Measurements from ENCODE around the gene MYCN. TPM values are rescaled to one million over a fixed set of nuclear protein-coding genes. Genes with fewer than 3 reads are reported as not detected.
"Not testable (repeated sequence)": the region's sequence is repeated elsewhere in the genome, so short reads cannot be mapped to it uniquely, and the experiment has no call there.

The MYCN gene
- total and polyA plus RNA-seq, 5 donors: 0.23 to 0.42 (median 0.29) TPM

DNA sequence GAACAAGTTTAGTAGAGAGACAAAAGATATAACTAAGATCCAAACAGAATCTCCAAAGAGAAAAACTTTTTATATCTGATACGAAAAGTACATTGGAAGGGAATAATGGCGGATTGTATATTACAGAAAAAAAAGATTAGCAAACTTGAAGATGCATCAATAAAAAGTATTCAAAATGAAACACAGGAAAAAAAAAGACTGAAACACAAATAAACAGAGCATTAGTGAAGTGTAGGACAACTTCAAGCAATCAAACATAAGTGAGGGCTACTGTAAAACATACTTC is 41.1 kb upstream of the MYCN start:
- no peaks in the 10 kb centered on the region for H3K27me3 ChIP-seq (ENCODE audit: control insufficient read depth, insufficient read depth)
- H3K4me1 ChIP-seq (ENCODE audit: control insufficient read depth, insufficient read depth, low read length): no peaks in the 10 kb centered on the region
- DNase-seq (no peak), ATAC-seq (no peak)
- H3K9me3 ChIP-seq (ENCODE audit: control insufficient read depth, low read length): peaks cover 1% of the 10 kb centered on the region
- intact Hi-C loops (cut with DNase I): no loop called here
- no peak overlapping the region for H3K27ac ChIP-seq (ENCODE audit: low read length)
- WGBS: 95% methylated on average over 2 of the region's 2 CpGs
- H3K4me3 ChIP-seq (ENCODE audit: low read length): no peak overlapping the region

DNA sequence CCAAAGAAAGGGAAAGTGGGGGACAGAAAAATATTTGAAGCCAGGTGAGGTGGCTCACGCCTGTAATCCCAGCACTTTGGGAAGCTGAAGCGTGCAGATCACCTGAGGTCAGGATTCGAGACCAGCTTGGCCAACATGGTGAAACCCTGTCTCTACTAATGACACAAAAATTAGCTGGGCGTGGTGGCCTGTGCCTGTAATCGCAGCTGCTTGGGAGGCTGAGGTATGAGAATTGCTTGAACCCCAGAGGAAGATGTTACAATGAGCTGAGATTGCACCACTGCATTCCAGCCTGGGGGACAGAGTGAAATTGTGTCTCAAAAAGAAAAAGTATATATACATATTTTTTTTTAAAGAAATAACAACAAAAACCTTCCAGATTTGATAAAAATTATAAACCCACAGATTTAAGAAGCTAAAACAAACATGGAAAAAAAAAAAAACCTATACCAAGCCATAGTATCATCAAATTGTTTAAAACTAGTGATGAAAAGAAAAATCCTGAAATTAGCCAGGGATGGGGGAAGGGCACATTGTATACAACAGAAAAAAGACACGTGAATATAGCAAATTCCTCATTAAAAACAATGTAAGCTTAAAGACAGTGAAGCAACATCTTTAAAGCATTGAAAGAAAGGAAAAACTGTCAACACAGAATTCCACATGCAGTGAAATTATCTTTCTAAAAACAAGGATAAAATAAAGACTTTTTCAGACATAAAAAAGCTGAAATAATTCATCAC is 40.4 kb upstream of the MYCN start:
- no peak overlapping the region for H3K4me3 ChIP-seq (ENCODE audit: low read length)
- no peak overlapping the region for H3K27ac ChIP-seq (ENCODE audit: low read length)
- DNase-seq: no peak
- 91% methylated on average over 6 of the region's 6 CpGs for WGBS
- H3K4me1 ChIP-seq (ENCODE audit: control insufficient read depth, insufficient read depth, low read length): no peaks in the 10 kb centered on the region
- H3K27me3 ChIP-seq (ENCODE audit: control insufficient read depth, insufficient read depth): no peaks in the 10 kb centered on the region
- ATAC-seq: no peak
- intact Hi-C loops (cut with DNase I): no loop called here
- H3K9me3 ChIP-seq (ENCODE audit: control insufficient read depth, low read length): peaks cover 1% of the 10 kb centered on the region

- no peak overlapping the region for H3K4me3 ChIP-seq (ENCODE audit: low read length)
- DNase-seq: no peak
- WGBS: 93% methylated on average over 5 of the region's 5 CpGs
- H3K4me1 ChIP-seq (ENCODE audit: control insufficient read depth, insufficient read depth, low read length): no peaks in the 10 kb centered on the region
- no peak overlapping the region for H3K27ac ChIP-seq (ENCODE audit: low read length)
- no peaks in the 10 kb centered on the region for H3K27me3 ChIP-seq (ENCODE audit: control insufficient read depth, insufficient read depth)
- intact Hi-C loops (cut with DNase I): no loop called here
- peaks cover 1% of the 10 kb centered on the region for H3K9me3 ChIP-seq (ENCODE audit: control insufficient read depth, low read length)
- ATAC-seq: no peak
Measured at GRCh38 chr2:15901095-15901807, 39.1 kb upstream of the MYCN start.

DNA sequence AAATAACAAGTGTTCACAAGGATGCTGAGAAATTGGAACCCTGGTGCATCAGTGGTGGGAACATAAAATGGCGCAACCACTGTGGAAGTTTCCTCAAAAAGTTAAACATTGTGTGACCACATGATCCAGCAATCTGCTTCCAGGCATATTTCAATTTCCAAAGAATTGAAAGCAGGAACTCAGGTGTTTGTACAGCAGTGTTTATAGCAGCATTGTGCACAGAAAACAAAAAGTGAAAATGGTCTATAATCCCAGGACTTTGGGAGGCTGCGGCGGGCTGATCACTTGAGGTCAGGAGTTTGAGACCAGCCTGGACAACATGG is 38.6 kb upstream of the MYCN start:
- 66% methylated on average over 3 of the region's 3 CpGs for WGBS
- no peak overlapping the region for H3K27ac ChIP-seq (ENCODE audit: low read length)
- ATAC-seq: no peak
- no peaks in the 10 kb centered on the region for H3K4me1 ChIP-seq (ENCODE audit: control insufficient read depth, insufficient read depth, low read length)
- no peaks in the 10 kb centered on the region for H3K27me3 ChIP-seq (ENCODE audit: control insufficient read depth, insufficient read depth)
- intact Hi-C loops (cut with DNase I): no loop called here
- DNase-seq: no peak
- no peak overlapping the region for H3K4me3 ChIP-seq (ENCODE audit: low read length)
- H3K9me3 ChIP-seq (ENCODE audit: control insufficient read depth, low read length): peaks cover 1% of the 10 kb centered on the region

GRCh38 chr2:15903910-15904309 is 36.4 kb upstream of the MYCN start:
- WGBS: 96% methylated on average over 3 of the region's 3 CpGs
- H3K27ac ChIP-seq (ENCODE audit: low read length); H3K9me3 ChIP-seq (ENCODE audit: control insufficient read depth, low read length); H3K27me3 ChIP-seq (ENCODE audit: control insufficient read depth, insufficient read depth); intact Hi-C loops (cut with DNase I); ATAC-seq; H3K4me3 ChIP-seq (ENCODE audit: low read length); H3K4me1 ChIP-seq (ENCODE audit: control insufficient read depth, insufficient read depth, low read length); DNase-seq: not testable (repeated sequence)

GRCh38 chr2:15905267-15905645 is 35.1 kb upstream of the MYCN start:
- peaks cover 1% of the 10 kb centered on the region for H3K9me3 ChIP-seq (ENCODE audit: control insufficient read depth, low read length)
- intact Hi-C loops (cut with DNase I): no loop called here
- no peak overlapping the region for H3K27ac ChIP-seq (ENCODE audit: low read length)
- no peak overlapping the region for H3K4me3 ChIP-seq (ENCODE audit: low read length)
- no peak for DNase-seq
- no peak for ATAC-seq
- no peaks in the 10 kb centered on the region for H3K4me1 ChIP-seq (ENCODE audit: control insufficient read depth, insufficient read depth, low read length)
- H3K27me3 ChIP-seq (ENCODE audit: control insufficient read depth, insufficient read depth): no peaks in the 10 kb centered on the region

GRCh38 chr2:15905986-15906491 is 34.3 kb upstream of the MYCN start:
- 71% methylated on average over 6 of the region's 6 CpGs for WGBS
- H3K4me1 ChIP-seq (ENCODE audit: control insufficient read depth, insufficient read depth, low read length): no peaks in the 10 kb centered on the region

GRCh38 chr2:15906778-15907177 is 33.6 kb upstream of the MYCN start:
- no peaks in the 10 kb centered on the region for H3K4me1 ChIP-seq (ENCODE audit: control insufficient read depth, insufficient read depth, low read length)
- no peak for ATAC-seq
- no peak for DNase-seq
- no peak overlapping the region for H3K4me3 ChIP-seq (ENCODE audit: low read length)
- WGBS: 97% methylated on average over 5 of the region's 5 CpGs
- H3K9me3 ChIP-seq (ENCODE audit: control insufficient read depth, low read length): no peaks in the 10 kb centered on the region
- H3K27ac ChIP-seq (ENCODE audit: low read length): no peak overlapping the region
- no peaks in the 10 kb centered on the region for H3K27me3 ChIP-seq (ENCODE audit: control insufficient read depth, insufficient read depth)
- intact Hi-C loops (cut with DNase I): no loop called here

More at GRCh38 chr2:15905986-15906491, 34.3 kb upstream of the MYCN start:
- Histone ChIP-seq H3K27me3 (ENCODE audit: control insufficient read depth, insufficient read depth) (no peaks in the 10 kb centered on the region), H3K27ac (ENCODE audit: low read length) (no peak overlapping the region), H3K9me3 (ENCODE audit: control insufficient read depth, low read length) (peaks cover under 1% of the 10 kb centered on the region), H3K4me3 (ENCODE audit: low read length) (no peak overlapping the region)
- ATAC-seq: no peak
- DNase-seq: no peak
- intact Hi-C loops (cut with DNase I): no loop called here

DNA sequence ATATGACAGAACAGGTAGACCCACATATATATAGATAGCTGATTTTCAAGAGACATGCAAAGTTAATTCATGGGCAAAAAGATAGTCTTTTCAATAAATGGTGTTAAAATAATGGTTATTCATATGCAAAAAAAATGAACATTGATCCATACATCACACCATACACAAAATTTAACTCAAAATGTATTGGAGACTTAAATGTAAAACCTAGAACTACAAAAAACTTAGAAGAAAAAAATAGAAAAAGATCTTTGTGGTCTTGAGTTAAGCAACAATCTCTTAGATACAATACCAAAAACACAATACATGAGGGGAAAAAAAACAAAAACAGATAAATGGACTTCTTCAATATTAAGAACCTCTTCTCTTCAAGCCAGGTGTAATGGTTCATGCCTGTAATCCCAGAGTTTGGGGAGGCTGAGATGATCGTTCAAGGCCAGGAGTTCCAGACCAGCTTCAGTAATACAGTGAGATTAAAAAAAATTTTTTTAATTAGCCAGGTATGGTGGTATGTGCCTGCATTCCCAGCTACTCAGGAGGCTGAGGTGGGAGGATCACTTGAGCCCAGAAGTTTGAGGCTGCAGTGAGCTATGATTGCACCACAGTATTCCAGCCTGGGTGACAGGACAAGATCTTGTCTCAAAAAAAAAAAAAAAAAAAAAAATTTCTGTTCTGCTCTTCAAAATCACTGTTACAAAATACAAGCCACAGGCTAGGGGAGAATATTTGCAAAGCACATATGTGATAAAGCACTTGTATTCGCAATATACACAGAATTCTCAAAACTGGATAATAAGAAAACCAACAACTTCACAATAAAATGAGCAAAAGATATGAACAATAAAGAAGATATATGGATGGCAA is 32.7 kb upstream of the MYCN start:
- Histone ChIP-seq H3K9me3 (ENCODE audit: control insufficient read depth, low read length) (no peaks in the 10 kb centered on the region), H3K27ac (ENCODE audit: low read length) (no peak overlapping the region), H3K4me3 (ENCODE audit: low read length) (no peak overlapping the region), H3K4me1 (ENCODE audit: control insufficient read depth, insufficient read depth, low read length) (peaks cover 4% of the 10 kb centered on the region), H3K27me3 (ENCODE audit: control insufficient read depth, insufficient read depth) (no peaks in the 10 kb centered on the region)
- no peak for ATAC-seq
- 92% methylated on average over 2 of the region's 2 CpGs for WGBS
- intact Hi-C loops (cut with DNase I): no loop called here
- no peak for DNase-seq

GRCh38 chr2:15908371-15908770 is 32.0 kb upstream of the MYCN start:
- intact Hi-C loops (cut with DNase I): no loop called here
- H3K27me3 ChIP-seq (ENCODE audit: control insufficient read depth, insufficient read depth): no peaks in the 10 kb centered on the region
- WGBS: 72% methylated on average over 4 of the region's 4 CpGs
- no peak overlapping the region for H3K27ac ChIP-seq (ENCODE audit: low read length)
- H3K4me3 ChIP-seq (ENCODE audit: low read length): no peak overlapping the region
- DNase-seq (no peak), ATAC-seq (no peak)
- H3K4me1 ChIP-seq (ENCODE audit: control insufficient read depth, insufficient read depth, low read length): peaks cover 4% of the 10 kb centered on the region
- H3K9me3 ChIP-seq (ENCODE audit: control insufficient read depth, low read length): no peaks in the 10 kb centered on the region

- H3K4me3 ChIP-seq (ENCODE audit: low read length): no peak overlapping the region
- no peaks in the 10 kb centered on the region for H3K27me3 ChIP-seq (ENCODE audit: control insufficient read depth, insufficient read depth)
- DNase-seq (no peak), ATAC-seq (no peak)
- H3K4me1 ChIP-seq (ENCODE audit: control insufficient read depth, insufficient read depth, low read length): peaks cover 4% of the 10 kb centered on the region
- 95% methylated on average over 4 of the region's 4 CpGs for WGBS
- intact Hi-C loops (cut with DNase I): no loop called here
- H3K27ac ChIP-seq (ENCODE audit: low read length): no peak overlapping the region
- H3K9me3 ChIP-seq (ENCODE audit: control insufficient read depth, low read length): no peaks in the 10 kb centered on the region
Measured at GRCh38 chr2:15909157-15909556, 31.2 kb upstream of the MYCN start.
